SK-N-SH (cell line): Measurements from ENCODE around the gene CXCR3. TPM values are rescaled to one million over a fixed set of nuclear protein-coding genes. Genes with fewer than 3 reads are reported as not detected.

Source experiments
- CTCF ChIA-PET: fragments of 300-600, 350-600 bp; formaldehyde crosslinking; extraction: SDS; loops from one replicate; lab custom pipeline; 2021; lab: Yijun Ruan, JAX
- POLR2A ChIA-PET: fragments of 350-600 bp; sonication (Branson Sonifier 250); formaldehyde crosslinking; extraction: SDS; loops from one replicate; lab custom pipeline; 2020; ENCODE audit warnings: antibody characterized with exemption, inconsistent platforms; lab: Yijun Ruan, JAX
- DNase-seq: peaks from one replicate; pipeline ENCODE4 v3.0.0; 2012
- H2AFZ ChIP-seq: fragments of 200-600 bp; sonication (generic); 2 replicates; pipeline ENCODE4 v1.8.1; 2016; ENCODE audit warnings: antibody characterized with exemption, mild to moderate bottlenecking, low read depth
- H3F3A ChIP-seq: fragments of 200-600 bp; sonication (generic); replicated peaks from 2 replicates; pipeline ENCODE3; 2016; ENCODE audit warnings: antibody characterized with exemption, mild to moderate bottlenecking; ENCODE audit not compliant: insufficient read depth
- H3K27ac ChIP-seq, 2 experiments: fragments of 200-500 bp in 1 of 2; fragments of 200-600 bp in 1 of 2; sonication (Bioruptor generic) in 1 of 2; sonication (generic), shearing (Covaris generic) in 1 of 2; 2 replicates each; pipeline versions ENCODE4 v1.5.1 to v1.6.1; 2014 to 2016; ENCODE audit warnings: low read depth in 2 of 2, inconsistent platforms in 1 of 2, low read length in 1 of 2, mild to moderate bottlenecking in 1 of 2, mixed read lengths in 1 of 2
- H3K27me3 ChIP-seq: fragments of 200-600 bp; sonication (generic), shearing (Covaris generic); 2 replicates; pipeline ENCODE4 v1.6.1; 2016; ENCODE audit warnings: mixed run types; ENCODE audit not compliant: insufficient read depth
- H3K36me3 ChIP-seq, 2 experiments: fragments of 200-500 bp in 1 of 2; fragments of 200-600 bp in 1 of 2; sonication (Bioruptor generic) in 1 of 2; sonication (generic) in 1 of 2; replicated peaks in 1 of 2; 2 replicates each; pipeline versions ENCODE3 to v1.5.1; 2014 to 2016; ENCODE audit warnings: low read length in 1 of 2, mild to moderate bottlenecking in 1 of 2; ENCODE audit not compliant: insufficient read depth in 2 of 2, control insufficient read depth in 1 of 2
- H3K4me1 ChIP-seq, 2 experiments: fragments of 200-500 bp in 1 of 2; fragments of 200-600 bp in 1 of 2; sonication (Bioruptor generic) in 1 of 2; sonication (generic), shearing (Covaris generic) in 1 of 2; 2 replicates each; pipeline versions ENCODE4 v1.5.1 to v1.6.1; 2014 to 2016; ENCODE audit warnings: low read depth in 1 of 2, low read length in 1 of 2, mixed run types in 1 of 2; ENCODE audit not compliant: insufficient read depth in 2 of 2, control insufficient read depth in 1 of 2
- H3K4me2 ChIP-seq: fragments of 200-600 bp; sonication (generic), shearing (Covaris generic); 2 replicates; pipeline ENCODE4 v1.6.1; 2017; ENCODE audit warnings: mixed run types
- H3K4me3 ChIP-seq, 2 experiments: fragments of 200-500 bp in 1 of 2; fragments of 200-600 bp in 1 of 2; sonication (Bioruptor generic) in 1 of 2; sonication (generic), shearing (Covaris generic) in 1 of 2; 2 replicates each; pipeline versions ENCODE4 v1.5.1 to v1.8.1; 2014 to 2016; ENCODE audit warnings: low read depth in 2 of 2, inconsistent platforms in 1 of 2, low read length in 1 of 2, mild to moderate bottlenecking in 1 of 2, mixed read lengths in 1 of 2, moderate library complexity in 1 of 2
- H3K79me2 ChIP-seq: fragments of 200-600 bp; sonication (generic); 2 replicates; pipeline ENCODE4 v1.8.1; 2017; ENCODE audit warnings: mild to moderate bottlenecking; ENCODE audit not compliant: insufficient read depth
- H3K9ac ChIP-seq: fragments of 200-600 bp; sonication (generic); 2 replicates; pipeline ENCODE4 v1.6.1; 2017; ENCODE audit warnings: mixed run types
- H3K9me2 ChIP-seq: fragments of 200-600 bp; sonication (generic); 2 replicates; pipeline ENCODE4 v1.6.1; 2017; ENCODE audit warnings: mixed run types
- H3K9me3 ChIP-seq: fragments of 200-600 bp; sonication (generic); 2 replicates; pipeline ENCODE4 v1.6.1; 2017; ENCODE audit warnings: mixed run types, mild to moderate bottlenecking, moderate library complexity
- H4K20me1 ChIP-seq: fragments of 200-600 bp; sonication (generic); 2 replicates; pipeline ENCODE4 v1.6.1; 2017; ENCODE audit warnings: mild to moderate bottlenecking, mixed run types; ENCODE audit not compliant: insufficient read depth
- EP300 ChIP-seq, 2 experiments: IDR thresholded peaks; 2 replicates each; pipeline versions ENCODE4 v1.4.0 to v1.6.1; 2012; ENCODE audit warnings: borderline replicate concordance in 1 of 2, low read depth in 1 of 2, low read length in 1 of 2
- EZH2phosphoT487 ChIP-seq: fragments of 200-600 bp; sonication (generic); IDR thresholded peaks from 2 replicates; pipeline ENCODE4 v1.6.1; 2017; ENCODE audit warnings: low read depth, mixed run types, mild to moderate bottlenecking, antibody characterized with exemption, moderate library complexity, borderline replicate concordance
- JUND ChIP-seq: IDR thresholded peaks from 2 replicates; pipeline ENCODE4 v1.4.0; 2012
- MAX ChIP-seq: IDR thresholded peaks from 2 replicates; pipeline ENCODE4 v1.4.0; 2012; ENCODE audit warnings: low read depth
- MEF2A ChIP-seq: IDR thresholded peaks from 2 replicates; pipeline ENCODE4 v1.4.0; 2012; ENCODE audit warnings: low read depth, borderline replicate concordance
- MXI1 ChIP-seq: IDR thresholded peaks from 2 replicates; pipeline ENCODE4 v1.6.1; 2012; ENCODE audit warnings: mild to moderate bottlenecking, low read depth, low read length, improper control_type of control experiment
- NRF1 ChIP-seq: IDR thresholded peaks from 2 replicates; pipeline ENCODE4 v1.6.1; 2012; ENCODE audit warnings: low read depth, mild to moderate bottlenecking, low read length
- POLR2AphosphoS5 ChIP-seq: IDR thresholded peaks from 2 replicates; pipeline ENCODE4 v1.6.1; 2012; ENCODE audit warnings: low read depth, low read length
- RCOR1 ChIP-seq: fragments of 150-350 bp; IDR thresholded peaks from 2 replicates; pipeline ENCODE4 v1.6.1; 2017; ENCODE audit warnings: antibody characterized with exemption, low read length
- SIN3A ChIP-seq: IDR thresholded peaks from 2 replicates; pipeline ENCODE4 v1.6.1; 2012; ENCODE audit warnings: low read depth, mild to moderate bottlenecking, low read length, moderate library complexity, borderline replicate concordance
- TCF12 ChIP-seq: IDR thresholded peaks from 2 replicates; pipeline ENCODE4 v1.4.0; 2012
- USF1 ChIP-seq: IDR thresholded peaks from 2 replicates; pipeline ENCODE4 v1.4.0; 2012; ENCODE audit warnings: low read depth, borderline replicate concordance
- YY1 ChIP-seq: IDR thresholded peaks from 2 replicates; pipeline ENCODE4 v1.4.0; 2012; ENCODE audit warnings: low read depth, mild to moderate bottlenecking
- ZBTB33 ChIP-seq: IDR thresholded peaks from 2 replicates; pipeline ENCODE4 v1.4.0; 2012; ENCODE audit warnings: low read depth, borderline replicate concordance
- WGBS: methylation state at CpG from one replicate; pipeline ENCODE4 v1.1.6; 2017; ENCODE audit warnings: low lambda C conversion rate; 5-methylcytosine and 5-hydroxymethylcytosine counted together
- polyA plus RNA-seq, 3 experiments: library from polyadenylated mRNA; depleted of rRNA; stranded (reverse); fragments of >200 nt; gene quantifications; 2 replicates each; pipeline ENCODE4 v1.2.3, GENCODE V29; 2012
- TF ChIP-seq, protein P1 (sequence below): IDR thresholded peaks from 2 replicates; pipeline ENCODE4 v1.6.1; 2012; ENCODE audit warnings: mild to moderate bottlenecking, low read depth, low read length, moderate library complexity

Gene CXCR3
- polyA plus RNA-seq, 1 of the 3 experiments (the other 2 are of a cell fraction) = not detected

DNA sequence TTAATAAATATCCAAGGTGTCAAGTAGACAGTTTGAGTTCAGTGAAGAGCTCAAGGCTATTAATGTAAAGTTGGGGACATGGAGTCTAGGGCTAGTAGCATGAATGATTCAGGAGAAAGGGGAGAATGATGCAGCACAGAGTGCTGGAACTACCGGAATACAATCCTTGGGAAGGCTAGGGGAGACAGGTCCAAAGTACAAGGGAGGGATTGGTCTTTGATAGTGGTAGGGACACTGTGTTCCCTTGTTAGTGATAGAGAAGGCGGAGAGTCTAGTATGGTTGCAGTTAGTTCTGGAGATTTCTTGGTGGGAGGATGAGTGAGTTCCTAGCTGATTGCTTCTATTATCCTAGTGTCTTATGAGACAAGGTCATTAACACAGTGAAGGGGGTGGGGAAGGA lies 31.4 kb downstream of the CXCR3 start:
- ChIA-PET POLR2A (no interaction called here), CTCF (no interaction called here)
- DNase-seq = no peak
- H3K36me3 ChIP-seq = peaks cover 0 to 1% of the 10 kb centered on the region in 2 experiments
- no peak overlapping the region for H2AFZ ChIP-seq
- H3K27me3 ChIP-seq = no peaks in the 10 kb centered on the region; the same call in 1 of the 2 replicates
- no peaks in the 10 kb centered on the region for H3K9me2 ChIP-seq
- H4K20me1 ChIP-seq = no peaks in the 10 kb centered on the region
- H3K27ac ChIP-seq = no peak overlapping the region
- no peaks in the 10 kb centered on the region for H3K79me2 ChIP-seq
- no peaks in the 10 kb centered on the region for H3K4me1 ChIP-seq
- TF ChIP-seq RCOR1 = no peak
- no peak for TF ChIP-seq POLR2AphosphoS5
- TF ChIP-seq NRF1 = no peak
- no peak for TF ChIP-seq MXI1
- no peak for TF ChIP-seq YY1
- no peak for TF ChIP-seq USF1
- no peak for TF ChIP-seq TCF12
- no peak for TF ChIP-seq MAX
- TF ChIP-seq EP300 (IDR thresholded peaks at IDR 0.05; ENCODE audit: borderline replicate concordance in 1 of 2, low read depth in 1 of 2, low read length in 1 of 2) = no peak
- TF ChIP-seq, all 33 proteins: peak for 0
- Histone ChIP-seq H3K4me2 (no peak overlapping the region), H3K9me3 (no peaks in the 10 kb centered on the region), H3K4me3 (no peak overlapping the region), H3K9ac (no peak overlapping the region), H3F3A (no peaks in the 10 kb centered on the region)
- 57% methylated on average over 2 of the region's 2 CpGs for WGBS

DNA sequence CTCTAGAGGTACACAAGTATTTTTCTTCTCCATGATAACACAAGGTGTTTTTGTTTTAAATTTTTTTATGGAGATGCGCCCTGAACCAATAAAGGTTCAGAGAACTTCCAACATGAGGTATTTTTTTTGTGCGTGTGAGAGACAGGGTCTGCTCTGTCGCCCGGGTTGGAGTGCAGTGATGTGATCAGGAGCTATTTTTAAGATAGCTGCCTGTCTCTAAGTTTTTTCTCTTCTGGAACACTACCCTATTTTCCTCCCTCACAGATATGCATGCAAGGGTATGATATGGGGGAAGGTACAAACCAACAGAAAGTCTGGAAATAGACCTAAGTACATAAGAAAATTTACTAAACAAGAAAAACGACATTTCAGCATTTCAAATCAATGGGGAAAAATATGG lies 37.1 kb downstream of the CXCR3 start:
- no peaks in the 10 kb centered on the region for H3F3A ChIP-seq
- H3K79me2 ChIP-seq = no peaks in the 10 kb centered on the region
- H3K4me2 ChIP-seq = no peak overlapping the region
- H3K9me2 ChIP-seq = no peaks in the 10 kb centered on the region
- no peak overlapping the region for H3K9ac ChIP-seq
- H3K27ac ChIP-seq = no peak overlapping the region
- 46% methylated on average over 5 of the region's 5 CpGs for WGBS
- H3K4me3 ChIP-seq = no peak overlapping the region
- peaks cover 7% of the 10 kb centered on the region; the same call in 1 of the 2 replicates for H3K27me3 ChIP-seq
- TF ChIP-seq TCF12 (no peak), MEF2A (no peak)
- POLR2A ChIA-PET = no interaction called here
- H2AFZ ChIP-seq = no peak overlapping the region
- H4K20me1 ChIP-seq = no peaks in the 10 kb centered on the region
- H3K9me3 ChIP-seq = no peaks in the 10 kb centered on the region
- DNase-seq = no peak
- H3K36me3 ChIP-seq = peaks cover 0 to 10% of the 10 kb centered on the region in 2 experiments
- CTCF ChIA-PET = interaction anchor here (1.1 kb wide), 1 partner anchor 26 kb away, joined by 4 read pairs; no protein-coding TSS in a partner anchor
- H3K4me1 ChIP-seq = no peaks in the 10 kb centered on the region

- Histone ChIP-seq H3K9me2 (no peaks in the 10 kb centered on the region), H3K4me3 (no peak overlapping the region), H3K9ac (no peak overlapping the region), H3K36me3 (peaks cover 4 to 16% of the 10 kb centered on the region in 2 experiments), H3K4me1 (no peaks in the 10 kb centered on the region), H3F3A (peaks cover 11% of the 10 kb centered on the region), H2AFZ (no peak overlapping the region), H3K79me2 (no peaks in the 10 kb centered on the region), H3K4me2 (no peak overlapping the region), H3K27me3 (peaks cover 11% of the 10 kb centered on the region; the same call in 1 of the 2 replicates), H3K9me3 (no peaks in the 10 kb centered on the region), H4K20me1 (no peaks in the 10 kb centered on the region), H3K27ac (no peak overlapping the region)
- 63% methylated on average over 7 of the region's 7 CpGs for WGBS
- ChIA-PET POLR2A (no interaction called here), CTCF (no interaction called here)
- DNase-seq = peak; percentile 23
- TF ChIP-seq MEF2A (no peak), TCF12 (no peak), EZH2phosphoT487 (no peak), ZBTB33 (no peak), MAX (no peak), YY1 (no peak), JUND (no peak), SIN3A (no peak)
- TF ChIP-seq, protein P1, sequence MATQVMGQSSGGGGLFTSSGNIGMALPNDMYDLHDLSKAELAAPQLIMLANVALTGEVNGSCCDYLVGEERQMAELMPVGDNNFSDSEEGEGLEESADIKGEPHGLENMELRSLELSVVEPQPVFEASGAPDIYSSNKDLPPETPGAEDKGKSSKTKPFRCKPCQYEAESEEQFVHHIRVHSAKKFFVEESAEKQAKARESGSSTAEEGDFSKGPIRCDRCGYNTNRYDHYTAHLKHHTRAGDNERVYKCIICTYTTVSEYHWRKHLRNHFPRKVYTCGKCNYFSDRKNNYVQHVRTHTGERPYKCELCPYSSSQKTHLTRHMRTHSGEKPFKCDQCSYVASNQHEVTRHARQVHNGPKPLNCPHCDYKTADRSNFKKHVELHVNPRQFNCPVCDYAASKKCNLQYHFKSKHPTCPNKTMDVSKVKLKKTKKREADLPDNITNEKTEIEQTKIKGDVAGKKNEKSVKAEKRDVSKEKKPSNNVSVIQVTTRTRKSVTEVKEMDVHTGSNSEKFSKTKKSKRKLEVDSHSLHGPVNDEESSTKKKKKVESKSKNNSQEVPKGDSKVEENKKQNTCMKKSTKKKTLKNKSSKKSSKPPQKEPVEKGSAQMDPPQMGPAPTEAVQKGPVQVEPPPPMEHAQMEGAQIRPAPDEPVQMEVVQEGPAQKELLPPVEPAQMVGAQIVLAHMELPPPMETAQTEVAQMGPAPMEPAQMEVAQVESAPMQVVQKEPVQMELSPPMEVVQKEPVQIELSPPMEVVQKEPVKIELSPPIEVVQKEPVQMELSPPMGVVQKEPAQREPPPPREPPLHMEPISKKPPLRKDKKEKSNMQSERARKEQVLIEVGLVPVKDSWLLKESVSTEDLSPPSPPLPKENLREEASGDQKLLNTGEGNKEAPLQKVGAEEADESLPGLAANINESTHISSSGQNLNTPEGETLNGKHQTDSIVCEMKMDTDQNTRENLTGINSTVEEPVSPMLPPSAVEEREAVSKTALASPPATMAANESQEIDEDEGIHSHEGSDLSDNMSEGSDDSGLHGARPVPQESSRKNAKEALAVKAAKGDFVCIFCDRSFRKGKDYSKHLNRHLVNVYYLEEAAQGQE = no peak
Measured at GRCh38 chrX:71579990-71580380, 38.3 kb downstream of the CXCR3 start.
